ENCODE data around the gene RGS18. TPM values are rescaled to one million over a fixed set of nuclear protein-coding genes. Genes with fewer than 3 reads are reported as not detected.

RGS18 gene
- total RNA-seq, 2 donors from 2014 or later = 1.8 to 6.1 TPM

GRCh38 chr1:192190066-192190465, 31.8 kb downstream of the RGS18 start:
- ATAC-seq (ENCODE audit: insufficient number of reproducible peaks, low FRiP score, low read depth) = no peak
- H3K4me1 ChIP-seq (ENCODE audit: control insufficient read depth in 1 of 2, low read depth in 2 of 2) = no peaks in the 10 kb centered on the region
- H3K9me3 ChIP-seq = no peaks in the 10 kb centered on the region
- no peak for TF ChIP-seq CTCF (IDR thresholded peaks at IDR 0.05)
- no peak for DNase-seq (ENCODE audit: low spot score)
- no peaks in the 10 kb centered on the region for H3K36me3 ChIP-seq
- no peaks in the 10 kb centered on the region for H3K27me3 ChIP-seq (replicated peaks; ENCODE audit: insufficient read depth)
- no peak overlapping the region for H3K27ac ChIP-seq
- no peak overlapping the region for H3K4me3 ChIP-seq

GRCh38 chr1:192201303-192201702, 43.0 kb downstream of the RGS18 start:
- TF ChIP-seq CTCF (IDR thresholded peaks at IDR 0.05) = no peak
- Histone ChIP-seq H3K9me3 (no peaks in the 10 kb centered on the region), H3K27ac (no peak overlapping the region), H3K36me3 (no peaks in the 10 kb centered on the region), H3K27me3 (replicated peaks; ENCODE audit: insufficient read depth) (no peaks in the 10 kb centered on the region), H3K4me3 (no peak overlapping the region), H3K4me1 (ENCODE audit: control insufficient read depth in 1 of 2, low read depth in 2 of 2) (no peaks in the 10 kb centered on the region)
- ATAC-seq (ENCODE audit: insufficient number of reproducible peaks, low FRiP score, low read depth) (no peak), DNase-seq (ENCODE audit: low spot score) (no peak)

- no peak overlapping the region for H3K4me3 ChIP-seq
- TF ChIP-seq CTCF (IDR thresholded peaks at IDR 0.05) = no peak
- no peaks in the 10 kb centered on the region for H3K4me1 ChIP-seq (ENCODE audit: control insufficient read depth in 1 of 2, low read depth in 2 of 2)
- no peak overlapping the region for H3K27ac ChIP-seq
- no peak for DNase-seq (ENCODE audit: low spot score)
- H3K36me3 ChIP-seq = no peaks in the 10 kb centered on the region
- ATAC-seq (ENCODE audit: insufficient number of reproducible peaks, low FRiP score, low read depth) = no peak
- no peaks in the 10 kb centered on the region for H3K27me3 ChIP-seq (replicated peaks; ENCODE audit: insufficient read depth)
- H3K9me3 ChIP-seq = no peaks in the 10 kb centered on the region
Measured at GRCh38 chr1:192224396-192224795, 66.1 kb downstream of the RGS18 start.

GRCh38 chr1:192224846-192225245, 66.6 kb downstream of the RGS18 start:
- H3K27ac ChIP-seq = no peak overlapping the region
- no peaks in the 10 kb centered on the region for H3K36me3 ChIP-seq
- DNase-seq (ENCODE audit: low spot score) = no peak
- TF ChIP-seq CTCF (IDR thresholded peaks at IDR 0.05) = no peak
- ATAC-seq (ENCODE audit: insufficient number of reproducible peaks, low FRiP score, low read depth) = no peak
- no peak overlapping the region for H3K4me3 ChIP-seq
- H3K9me3 ChIP-seq = no peaks in the 10 kb centered on the region
- no peaks in the 10 kb centered on the region for H3K4me1 ChIP-seq (ENCODE audit: control insufficient read depth in 1 of 2, low read depth in 2 of 2)
- no peaks in the 10 kb centered on the region for H3K27me3 ChIP-seq (replicated peaks; ENCODE audit: insufficient read depth)

- Histone ChIP-seq H3K9me3 (no peaks in the 10 kb centered on the region), H3K27me3 (replicated peaks; ENCODE audit: insufficient read depth) (no peaks in the 10 kb centered on the region), H3K4me1 (ENCODE audit: control insufficient read depth in 1 of 2, low read depth in 2 of 2) (no peaks in the 10 kb centered on the region), H3K4me3 (no peak overlapping the region), H3K27ac (no peak overlapping the region), H3K36me3 (no peaks in the 10 kb centered on the region)
- DNase-seq (ENCODE audit: low spot score) = no peak
- no peak for TF ChIP-seq CTCF (IDR thresholded peaks at IDR 0.05)
- ATAC-seq (ENCODE audit: insufficient number of reproducible peaks, low FRiP score, low read depth) = no peak
Measured at GRCh38 chr1:192225266-192225665, 67.0 kb downstream of the RGS18 start.
